Mesothelial cell of epicardium (in vitro differentiated cells): ENCODE measurements around the gene GID4. TPM values are rescaled to one million over a fixed set of nuclear protein-coding genes. Genes with fewer than 3 reads are reported as not detected.

Source experiments
- DNase-seq, 2 experiments: peaks; one replicate each; pipeline ENCODE4 v3.0.0; 2021; ENCODE audit warnings: low spot score in 2 of 2; ENCODE audit not compliant: unreplicated experiment in 2 of 2
- H3K27ac Mint-ChIP-seq: 2 replicates; pipeline ENCODE4 v1.8.0; 2021; ENCODE audit warnings: mixed read lengths
- H3K27me3 Mint-ChIP-seq: 2 replicates; pipeline ENCODE4 v1.8.0; 2021; ENCODE audit warnings: low read depth, mixed read lengths
- H3K36me3 Mint-ChIP-seq: 2 replicates; pipeline ENCODE4 v1.8.0; 2021; ENCODE audit warnings: mixed read lengths
- H3K4me1 Mint-ChIP-seq: 2 replicates; pipeline ENCODE4 v1.8.0; 2021; ENCODE audit warnings: mixed read lengths
- H3K4me3 Mint-ChIP-seq: 2 replicates; pipeline ENCODE4 v1.8.0; 2021; ENCODE audit warnings: mild to moderate bottlenecking, moderate library complexity, mixed read lengths
- H3K9me3 Mint-ChIP-seq: 2 replicates; pipeline ENCODE4 v1.8.0; 2021; ENCODE audit warnings: mixed read lengths
- total RNA-seq: library from RNA; stranded (reverse); gene quantifications from 3 replicates; pipeline ENCODE4 v1.2.1, GENCODE V29; 2021
- TF ChIP-seq, protein P1 (sequence below): fragments of 200-600 bp; sonication (generic); IDR thresholded peaks from one replicate; pipeline ENCODE4 v1.5.0; 2021; ENCODE audit warnings: antibody characterized with exemption; ENCODE audit not compliant: unreplicated experiment

GID4 gene
- total RNA-seq, 1 donor from 2014 or later: 11.3 TPM

- peaks cover 35% of the 10 kb centered on the region for H3K4me1 Mint-ChIP-seq
- H3K27me3 Mint-ChIP-seq: peaks cover 3% of the 10 kb centered on the region
- no peaks in the 10 kb centered on the region for H3K36me3 Mint-ChIP-seq
- no peak for DNase-seq
- H3K4me3 Mint-ChIP-seq: no peak overlapping the region
- TF ChIP-seq, protein P1, sequence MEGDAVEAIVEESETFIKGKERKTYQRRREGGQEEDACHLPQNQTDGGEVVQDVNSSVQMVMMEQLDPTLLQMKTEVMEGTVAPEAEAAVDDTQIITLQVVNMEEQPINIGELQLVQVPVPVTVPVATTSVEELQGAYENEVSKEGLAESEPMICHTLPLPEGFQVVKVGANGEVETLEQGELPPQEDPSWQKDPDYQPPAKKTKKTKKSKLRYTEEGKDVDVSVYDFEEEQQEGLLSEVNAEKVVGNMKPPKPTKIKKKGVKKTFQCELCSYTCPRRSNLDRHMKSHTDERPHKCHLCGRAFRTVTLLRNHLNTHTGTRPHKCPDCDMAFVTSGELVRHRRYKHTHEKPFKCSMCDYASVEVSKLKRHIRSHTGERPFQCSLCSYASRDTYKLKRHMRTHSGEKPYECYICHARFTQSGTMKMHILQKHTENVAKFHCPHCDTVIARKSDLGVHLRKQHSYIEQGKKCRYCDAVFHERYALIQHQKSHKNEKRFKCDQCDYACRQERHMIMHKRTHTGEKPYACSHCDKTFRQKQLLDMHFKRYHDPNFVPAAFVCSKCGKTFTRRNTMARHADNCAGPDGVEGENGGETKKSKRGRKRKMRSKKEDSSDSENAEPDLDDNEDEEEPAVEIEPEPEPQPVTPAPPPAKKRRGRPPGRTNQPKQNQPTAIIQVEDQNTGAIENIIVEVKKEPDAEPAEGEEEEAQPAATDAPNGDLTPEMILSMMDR: no peak
- no peak overlapping the region for H3K27ac Mint-ChIP-seq
- H3K9me3 Mint-ChIP-seq: no peaks in the 10 kb centered on the region
These were observed 35.5 kb downstream of the GID4 start for GRCh38 chr17:18074566-18075272.

DNA sequence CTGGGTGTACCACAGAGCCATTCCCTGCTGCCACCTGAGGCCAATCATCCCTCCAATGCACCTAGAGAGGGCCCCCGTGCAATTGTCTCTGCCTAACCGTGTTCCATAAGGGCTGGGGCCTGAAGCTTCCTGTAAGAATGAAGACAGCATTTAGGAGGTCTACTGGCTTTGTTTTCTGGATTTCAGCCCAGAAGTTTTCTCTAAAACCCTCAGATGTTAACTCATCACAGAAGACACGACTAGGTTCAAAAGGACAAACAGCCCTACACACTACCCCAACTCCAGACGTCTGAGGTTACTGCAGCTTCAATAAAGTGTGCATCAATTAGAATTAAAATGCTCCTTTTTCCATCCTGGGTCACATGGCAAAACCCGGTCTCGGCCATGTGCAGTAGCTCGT lies 37.7 kb downstream of the GID4 start:
- H3K27ac Mint-ChIP-seq: peak overlapping the region; percentile 82
- TF ChIP-seq, protein P1: no peak
- DNase-seq: no peak
- no peaks in the 10 kb centered on the region for H3K9me3 Mint-ChIP-seq
- H3K4me3 Mint-ChIP-seq: no peak overlapping the region
- no peaks in the 10 kb centered on the region for H3K36me3 Mint-ChIP-seq
- peaks cover 3% of the 10 kb centered on the region for H3K27me3 Mint-ChIP-seq
- peaks cover 17% of the 10 kb centered on the region for H3K4me1 Mint-ChIP-seq

DNA sequence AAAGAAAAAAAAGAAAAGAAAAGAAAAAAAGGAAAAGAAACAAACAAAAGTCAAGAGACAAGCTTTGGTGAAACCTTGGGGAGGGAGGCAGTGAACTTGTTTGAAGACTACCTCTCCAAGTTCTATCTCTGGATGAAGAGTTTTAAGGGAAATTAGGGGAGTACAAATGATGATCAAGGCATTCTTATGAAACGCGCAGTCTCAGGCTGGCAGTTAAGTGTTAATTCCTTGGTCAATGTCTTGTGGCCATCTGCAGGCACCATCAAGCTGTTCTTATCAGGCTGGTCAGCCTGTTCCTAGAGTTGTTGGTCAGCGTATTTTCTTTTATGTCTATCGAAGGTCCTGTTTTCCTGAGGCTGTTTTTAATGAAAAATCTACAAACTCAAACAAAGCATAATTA lies 40.3 kb downstream of the GID4 start:
- H3K4me3 Mint-ChIP-seq: no peak overlapping the region
- peaks cover 16% of the 10 kb centered on the region for H3K4me1 Mint-ChIP-seq
- no peaks in the 10 kb centered on the region for H3K36me3 Mint-ChIP-seq
- peaks cover 3% of the 10 kb centered on the region for H3K27me3 Mint-ChIP-seq
- H3K27ac Mint-ChIP-seq: no peak overlapping the region
- no peak for DNase-seq
- TF ChIP-seq, protein P1: no peak
- H3K9me3 Mint-ChIP-seq: no peaks in the 10 kb centered on the region

DNA sequence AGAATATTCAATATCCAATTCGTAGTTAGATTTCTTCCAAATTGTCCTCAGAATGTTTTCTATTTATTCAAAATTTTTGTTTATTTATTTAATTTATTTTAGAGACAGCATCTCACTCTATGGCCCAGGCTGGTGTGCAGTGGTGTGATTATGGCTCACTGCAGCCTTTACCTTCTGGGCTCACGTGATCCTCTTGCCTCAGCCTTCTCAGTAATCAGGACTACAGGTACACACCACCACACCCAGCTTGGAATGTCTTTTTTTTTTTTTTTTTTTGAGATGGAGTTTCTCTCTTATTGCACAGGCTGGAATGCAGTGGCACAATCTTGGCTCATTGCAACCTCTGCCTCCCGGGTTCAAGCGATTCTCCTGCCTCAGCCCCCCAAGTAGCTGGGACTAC lies 45.0 kb downstream of the GID4 start:
- Mint-ChIP-seq H3K27me3 (peaks cover 1% of the 10 kb centered on the region), H3K27ac (no peak overlapping the region), H3K4me1 (peaks cover 15% of the 10 kb centered on the region), H3K9me3 (no peaks in the 10 kb centered on the region), H3K36me3 (no peaks in the 10 kb centered on the region), H3K4me3 (no peak overlapping the region)
- no peak for DNase-seq
- TF ChIP-seq, protein P1: no peak

- Mint-ChIP-seq H3K27ac (peak within 1 kb of the TSS; percentile 98), H3K36me3 (peaks cover 5% of the 10 kb centered on the region), H3K27me3 (no peaks in the 10 kb centered on the region), H3K4me1 (peaks cover 15% of the 10 kb centered on the region), H3K4me3 (peak within 1 kb of the TSS; percentile 99), H3K9me3 (no peaks in the 10 kb centered on the region)
- DNase-seq: peak; percentile 75 to 94
- TF ChIP-seq, protein P1: no peak
These were observed 48.6 kb downstream of the GID4 start, which contains the start of gene DRG2 for GRCh38 chr17:18087610-18088491. Gene DRG2 (plus strand): TSS chr17:18087948. CDS start chr17:18088024, 76 bp downstream.
